KBM-7 (cell line): Measurements from ENCODE around the gene ZNF878.

Source experiments
- DNase-seq: peaks from one replicate; pipeline ENCODE4 v3.0.0-alpha.2; 2015
- in situ Hi-C: fragments of 300-500 bp; cut with MboI; formaldehyde crosslinking; loops from 2 replicates; pipeline ENCODE4 v1.14.3; 2020; ENCODE audit warnings: low sequenced_read_pairs, low pct_unique_long_range_greater_than_20kb, mixed read lengths

Gene ZNF878

DNA sequence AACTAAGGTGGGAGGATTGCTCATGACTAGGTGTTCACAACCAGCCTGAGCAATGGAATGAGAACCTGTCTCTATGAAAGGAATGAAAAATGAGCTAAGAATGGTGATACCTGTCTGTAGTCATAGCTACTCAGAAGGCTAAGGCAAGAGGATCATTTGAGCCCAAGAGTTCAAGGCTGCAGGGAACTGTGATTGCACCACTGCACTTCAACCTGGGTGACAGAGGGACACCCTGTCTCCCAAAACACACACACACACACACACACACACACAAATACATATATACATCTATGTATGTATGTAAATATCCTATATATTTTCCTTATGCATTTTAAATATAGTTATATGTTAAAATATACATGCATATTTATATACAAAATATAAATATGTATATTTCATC lies 9.9 kb downstream of the ZNF878 start:
- in situ Hi-C loops, result no loop called here
- no peak for DNase-seq

DNA sequence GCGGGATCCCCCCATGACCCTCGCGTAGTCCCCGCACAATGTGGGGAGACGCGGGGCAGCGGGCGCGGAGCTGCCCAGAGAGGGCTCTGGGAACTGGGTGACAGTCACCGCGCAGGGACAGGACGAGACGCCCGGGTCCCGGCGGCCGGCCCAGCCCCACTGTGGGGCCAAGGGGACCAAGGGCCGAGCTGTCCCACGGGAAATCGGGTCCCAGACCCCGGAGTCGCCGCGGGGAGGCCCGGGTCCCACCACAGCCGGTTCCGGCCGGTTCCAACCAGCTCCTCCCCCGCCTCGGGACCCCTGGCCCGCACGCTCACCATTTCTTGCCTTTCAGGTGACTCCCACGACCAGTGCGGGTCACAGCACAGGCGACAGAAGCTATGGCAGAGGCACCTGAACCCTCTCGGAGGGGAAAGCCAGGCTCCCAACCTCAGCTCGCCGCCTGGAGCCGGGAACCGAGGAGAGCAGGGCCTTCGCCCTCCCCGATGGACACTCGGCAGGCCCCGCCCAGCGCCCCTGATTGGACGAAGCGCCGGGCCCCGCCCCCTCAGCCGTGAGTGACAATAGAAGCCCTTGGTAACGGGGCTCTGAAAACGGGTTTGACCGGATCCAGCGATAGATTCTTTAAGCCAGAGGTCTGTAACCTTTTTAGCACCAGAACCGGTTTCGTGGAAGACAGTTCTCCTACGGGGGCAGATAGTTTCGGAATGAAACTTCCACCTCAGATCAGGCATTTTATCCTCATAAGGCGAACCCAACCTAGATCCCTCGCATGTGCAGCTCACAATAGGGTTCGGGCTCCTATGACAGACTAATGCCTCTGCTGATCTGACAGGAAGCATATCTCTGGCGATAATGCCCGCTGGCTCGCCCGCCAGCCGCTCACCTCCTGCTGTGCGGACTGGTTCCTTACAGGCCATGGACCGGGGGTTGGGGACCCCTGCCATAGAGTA lies 17.3 kb downstream of the ZNF878 start, which contains the start of gene ZNF433:
Gene ZNF433, minus strand, starts transcription at position 460 of the 953 bp plus-strand sequence. Its CDS starts 140 bp downstream, at position 320.
- in situ Hi-C loops, result no loop called here
- DNase-seq, result no peak

DNA sequence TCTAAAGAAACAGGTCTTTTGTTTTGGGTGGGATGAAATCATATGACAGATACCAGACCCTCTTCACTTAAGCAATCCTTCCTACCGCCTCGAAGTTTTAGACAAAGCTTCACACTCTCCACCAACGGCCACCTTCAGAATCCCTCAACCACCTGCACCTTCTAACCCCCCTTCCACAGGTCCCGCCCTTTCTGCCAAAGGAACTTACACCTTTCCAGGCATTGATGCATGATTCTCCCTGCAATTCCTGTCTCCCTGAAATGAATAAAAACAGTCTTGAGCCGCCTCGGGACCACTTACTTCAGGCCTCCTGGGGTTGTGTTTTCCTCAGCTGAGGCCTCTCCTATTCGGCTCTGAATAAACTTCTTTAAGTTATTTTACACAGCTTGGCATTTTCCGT lies 18.1 kb downstream of the ZNF878 start:
- DNase-seq, result no peak
- in situ Hi-C loops, result no loop called here

DNA sequence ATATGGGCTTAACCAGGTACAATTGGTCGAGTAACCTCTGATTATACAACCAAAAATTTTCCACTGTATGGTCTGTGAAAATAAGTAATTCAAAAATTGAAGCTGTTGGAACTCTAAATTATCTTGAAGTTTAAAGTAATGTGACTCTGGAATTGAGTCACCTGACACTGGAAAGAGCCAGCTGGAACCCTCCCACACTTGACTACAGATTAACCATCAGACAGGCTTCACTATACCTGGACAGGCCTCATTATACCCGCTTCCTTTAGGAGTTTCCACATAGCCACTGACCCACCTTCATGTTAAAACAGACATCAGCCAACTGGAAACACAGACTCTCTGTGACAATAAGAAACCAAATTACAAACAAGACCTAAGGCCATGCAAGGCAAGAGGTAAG lies 18.6 kb downstream of the ZNF878 start:
- in situ Hi-C loops, result no loop called here
- no peak for DNase-seq

DNA sequence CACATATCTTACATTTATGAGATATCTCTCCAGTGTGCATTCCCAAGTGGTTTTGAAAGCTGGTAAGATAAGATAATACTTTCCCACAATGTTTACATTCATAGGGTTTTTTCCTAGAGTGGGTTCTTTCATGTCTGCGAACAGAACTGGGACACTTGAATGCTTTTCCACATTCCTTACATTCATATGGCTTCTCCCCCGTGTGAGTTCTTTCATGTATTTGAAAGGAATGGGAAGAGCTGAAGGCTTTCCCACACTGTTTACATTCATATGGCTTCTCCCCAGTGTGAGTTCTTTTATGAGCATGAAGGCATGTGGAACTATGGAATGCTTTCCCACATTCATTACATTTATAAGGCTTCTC lies 37.0 kb downstream of the ZNF878 start:
- in situ Hi-C loops, result no loop called here
- DNase-seq, result peak; percentile 12

DNA sequence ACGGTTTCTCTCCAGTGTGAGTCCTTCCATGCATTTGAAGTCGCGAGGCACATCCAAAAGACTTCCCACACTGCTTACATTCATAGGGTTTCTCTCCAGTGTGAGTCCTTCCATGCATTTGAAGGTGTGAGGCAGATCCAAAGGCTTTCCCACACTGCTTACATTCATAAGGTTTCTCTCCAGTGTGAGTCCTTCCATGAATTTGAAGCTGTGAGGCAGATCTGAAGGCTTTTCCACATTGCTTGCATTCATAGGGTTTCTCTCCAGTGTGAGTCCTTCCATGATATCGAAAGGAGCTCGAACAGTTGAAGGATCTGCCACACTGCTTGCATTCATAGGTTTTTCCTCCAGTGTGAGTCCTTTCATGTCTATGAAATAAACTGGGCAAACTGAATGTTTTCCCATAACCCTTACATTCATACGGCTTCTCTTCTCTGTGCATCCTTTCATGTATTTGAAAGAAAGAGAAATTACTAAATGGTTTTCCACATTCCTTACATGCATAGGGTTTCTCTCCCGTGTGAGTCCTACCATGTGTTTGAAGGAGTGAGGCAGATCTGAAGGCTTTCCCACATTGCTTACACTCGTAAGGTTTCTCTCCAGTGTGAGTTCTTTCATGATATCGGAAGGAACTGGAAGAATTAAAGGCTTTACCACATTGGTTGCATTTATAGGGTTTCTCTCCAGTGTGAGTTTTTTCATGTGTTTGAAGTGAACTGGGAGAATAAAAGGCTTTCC lies 37.6 kb downstream of the ZNF878 start:
- in situ Hi-C loops, result no loop called here

DNA sequence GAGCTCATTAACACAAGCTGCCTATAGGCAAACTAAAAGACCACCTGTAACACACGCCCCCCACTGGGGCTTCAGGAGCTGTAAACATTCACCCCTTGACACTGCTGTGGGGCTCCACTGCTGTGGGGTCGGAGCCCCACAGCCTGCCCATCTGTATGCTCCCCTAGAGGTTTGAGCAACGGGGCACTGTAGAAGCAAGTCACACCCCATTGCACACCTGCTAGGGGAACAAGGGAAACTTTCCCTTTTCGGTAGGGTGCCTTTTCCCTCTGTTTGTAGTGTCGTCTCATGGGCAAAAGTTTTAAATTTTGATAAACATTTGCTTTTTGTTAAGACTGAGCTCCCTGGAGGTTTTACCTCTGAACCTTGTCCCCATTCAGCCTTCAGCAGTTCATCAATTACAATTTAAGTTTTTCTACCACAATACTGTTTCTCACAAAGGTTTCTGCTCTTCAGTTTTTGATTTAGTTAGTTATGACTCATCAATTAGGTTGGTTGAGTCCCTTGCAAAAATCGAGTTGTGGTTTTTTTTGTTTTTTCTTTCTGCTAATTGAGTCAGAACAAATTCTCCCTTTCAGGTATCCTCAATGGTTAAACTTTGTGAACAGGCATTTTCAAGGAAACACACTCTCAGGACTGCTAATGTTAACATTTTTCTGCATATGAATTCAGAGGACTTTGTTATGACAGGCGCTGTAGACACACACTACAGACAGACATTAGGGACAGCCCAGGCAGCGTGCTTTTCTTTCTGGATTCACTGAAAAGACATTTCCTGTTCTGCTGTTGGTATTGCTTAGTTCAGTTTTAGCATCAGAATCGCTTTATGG lies 52.4 kb downstream of the ZNF878 start:
- in situ Hi-C loops, result no loop called here

More for the DNA sequence above, 37.6 kb downstream of the ZNF878 start:
- peak; percentile 14 for DNase-seq

DNA sequence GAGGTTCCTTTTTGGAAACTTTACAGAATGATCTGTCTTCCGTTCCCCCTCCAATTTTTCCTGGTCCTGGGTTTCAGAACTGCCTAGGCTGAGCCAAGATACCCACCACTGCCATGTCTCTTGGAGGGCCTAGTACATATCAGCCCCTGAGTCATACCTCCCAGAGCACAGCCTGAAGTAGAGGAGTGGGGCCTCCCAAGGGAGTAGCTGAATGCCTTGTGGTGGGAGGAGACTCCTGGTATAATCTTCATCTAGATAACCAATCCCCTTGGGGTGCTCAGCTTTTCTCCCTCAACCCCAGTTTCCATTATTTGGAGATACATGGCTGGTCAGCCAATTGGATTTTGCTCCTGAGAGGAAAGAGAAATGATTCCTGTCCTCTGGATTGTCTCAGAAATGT lies 57.6 kb downstream of the ZNF878 start:
- no peak for DNase-seq
- in situ Hi-C loops, result no loop called here

More for the DNA sequence above, 52.4 kb downstream of the ZNF878 start:
- DNase-seq, result no peak
